ENCODE results near the gene ALG10B.

DNA sequence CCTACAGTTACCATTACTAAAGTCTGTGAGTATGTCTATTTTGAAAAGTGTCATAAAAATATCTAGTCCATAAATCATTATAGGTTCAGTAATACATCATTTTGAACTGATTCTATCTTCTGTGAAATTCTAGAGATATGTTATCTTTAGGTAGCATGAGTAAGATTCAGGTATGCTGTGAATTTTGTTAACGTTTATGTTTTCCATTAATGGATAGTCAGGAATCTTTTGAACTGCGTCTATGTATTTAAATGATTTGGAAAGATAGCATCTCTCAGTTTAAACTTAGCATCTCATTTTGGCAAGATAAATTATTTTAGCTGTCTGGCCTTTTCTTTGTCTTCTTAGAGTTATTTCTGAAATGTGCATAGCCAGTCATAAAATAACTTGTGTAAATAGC lies 8.3 kb downstream of the ALG10B start:
- TF ChIP-seq, protein P1, sequence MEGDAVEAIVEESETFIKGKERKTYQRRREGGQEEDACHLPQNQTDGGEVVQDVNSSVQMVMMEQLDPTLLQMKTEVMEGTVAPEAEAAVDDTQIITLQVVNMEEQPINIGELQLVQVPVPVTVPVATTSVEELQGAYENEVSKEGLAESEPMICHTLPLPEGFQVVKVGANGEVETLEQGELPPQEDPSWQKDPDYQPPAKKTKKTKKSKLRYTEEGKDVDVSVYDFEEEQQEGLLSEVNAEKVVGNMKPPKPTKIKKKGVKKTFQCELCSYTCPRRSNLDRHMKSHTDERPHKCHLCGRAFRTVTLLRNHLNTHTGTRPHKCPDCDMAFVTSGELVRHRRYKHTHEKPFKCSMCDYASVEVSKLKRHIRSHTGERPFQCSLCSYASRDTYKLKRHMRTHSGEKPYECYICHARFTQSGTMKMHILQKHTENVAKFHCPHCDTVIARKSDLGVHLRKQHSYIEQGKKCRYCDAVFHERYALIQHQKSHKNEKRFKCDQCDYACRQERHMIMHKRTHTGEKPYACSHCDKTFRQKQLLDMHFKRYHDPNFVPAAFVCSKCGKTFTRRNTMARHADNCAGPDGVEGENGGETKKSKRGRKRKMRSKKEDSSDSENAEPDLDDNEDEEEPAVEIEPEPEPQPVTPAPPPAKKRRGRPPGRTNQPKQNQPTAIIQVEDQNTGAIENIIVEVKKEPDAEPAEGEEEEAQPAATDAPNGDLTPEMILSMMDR (IDR thresholded peaks at IDR 0.05) = no peak
- TF ChIP-seq EP300 (IDR thresholded peaks at IDR 0.05; ENCODE audit: low read depth) = no peak
- no peak for TF ChIP-seq POLR2A (IDR thresholded peaks at IDR 0.05)
- no peak for TF ChIP-seq POLR2AphosphoS5 (IDR thresholded peaks at IDR 0.05)

Measured in transverse colon (tissue), 4 donors.